ENCODE measurements around the gene TMEM107.

The TMEM107 gene

GRCh38 chr17:8125154-8125946 lies 50.8 kb downstream of the TMEM107 start:
- Histone ChIP-seq H3K4me1 (no peaks in the 10 kb centered on the region), H3K36me3 (no peaks in the 10 kb centered on the region), H3K4me3 (ENCODE audit: low read depth, low read length) (peak overlapping the region; percentile 78), H3K27me3 (peaks cover 20% of the 10 kb centered on the region), H3K9me3 (no peaks in the 10 kb centered on the region)
- peak; percentile 67 for DNase-seq
- TF ChIP-seq CTCF (IDR thresholded peaks at IDR 0.05; ENCODE audit: low read depth, low read length) = no peak

GRCh38 chr17:8124350-8125153 lies 51.6 kb downstream of the TMEM107 start:
- H3K4me3 ChIP-seq (ENCODE audit: low read depth, low read length) = peak overlapping the region; percentile 78
- H3K36me3 ChIP-seq = no peaks in the 10 kb centered on the region
- H3K9me3 ChIP-seq = no peaks in the 10 kb centered on the region
- no peak for DNase-seq
- TF ChIP-seq CTCF (IDR thresholded peaks at IDR 0.05; ENCODE audit: low read depth, low read length) = no peak
- peaks cover 20% of the 10 kb centered on the region for H3K27me3 ChIP-seq
- H3K4me1 ChIP-seq = no peaks in the 10 kb centered on the region

GRCh38 chr17:8123695-8124349 lies 52.4 kb downstream of the TMEM107 start, which contains the start of gene HES7:
HES7 (minus strand) TSS chr17:8124106; CDS start chr17:8124084, 22 bp downstream.
- Histone ChIP-seq H3K4me3 (ENCODE audit: low read depth, low read length) (peak within 1 kb of the TSS; percentile 78), H3K4me1 (no peaks in the 10 kb centered on the region), H3K27me3 (peaks cover 20% of the 10 kb centered on the region), H3K36me3 (no peaks in the 10 kb centered on the region), H3K9me3 (no peaks in the 10 kb centered on the region)
- no peak for TF ChIP-seq CTCF (IDR thresholded peaks at IDR 0.05; ENCODE audit: low read depth, low read length)
- peak; percentile 27 for DNase-seq

GRCh38 chr17:8122924-8123694 lies 53.1 kb downstream of the TMEM107 start:
- no peaks in the 10 kb centered on the region for H3K9me3 ChIP-seq
- no peak for DNase-seq
- peaks cover 20% of the 10 kb centered on the region for H3K27me3 ChIP-seq
- no peaks in the 10 kb centered on the region for H3K36me3 ChIP-seq
- no peak for TF ChIP-seq CTCF (IDR thresholded peaks at IDR 0.05; ENCODE audit: low read depth, low read length)
- peak overlapping the region; percentile 78 for H3K4me3 ChIP-seq (ENCODE audit: low read depth, low read length)
- H3K4me1 ChIP-seq = no peaks in the 10 kb centered on the region

Data from BE2C (cell line).